ENCODE data around the gene RCSD1. TPM values are rescaled to one million over a fixed set of nuclear protein-coding genes. Genes with fewer than 3 reads are reported as not detected.

RCSD1 gene
- total and polyA plus RNA-seq, 4 donors: 13.6 to 26.2 (median 15.6) TPM

DNA sequence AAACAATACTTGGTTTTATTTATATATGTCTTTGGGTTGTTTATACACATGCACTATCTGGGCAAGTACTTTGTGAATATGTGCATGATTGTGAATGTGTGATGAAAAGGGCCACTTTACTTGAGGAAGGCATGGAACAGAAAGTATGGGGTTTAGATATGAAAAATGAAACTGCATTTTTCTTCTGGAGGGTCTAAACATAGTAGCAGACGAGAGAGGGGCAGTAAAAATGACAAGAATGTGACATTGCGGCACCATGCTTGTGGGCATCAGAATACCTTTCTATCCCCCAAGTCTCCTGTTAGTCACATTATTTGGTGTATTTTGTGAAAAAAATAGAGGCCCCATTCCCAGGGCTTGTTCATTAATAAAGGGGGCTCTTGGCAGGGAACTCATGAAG lies 76.3 kb downstream of the RCSD1 start:
- Histone ChIP-seq H3K27ac (ENCODE audit: low read depth, low read length) (no peak overlapping the region), H3K4me3 (ENCODE audit: low read depth, low read length) (no peak overlapping the region), H3K36me3 (ENCODE audit: control insufficient read depth, insufficient read depth, low read length) (no peaks in the 10 kb centered on the region), H3K27me3 (ENCODE audit: control insufficient read depth, insufficient read depth, low read length) (peaks cover 40% of the 10 kb centered on the region), H3K9me3 (ENCODE audit: control insufficient read depth, insufficient read depth, low read length) (no peaks in the 10 kb centered on the region), H3K4me1 (ENCODE audit: control insufficient read depth, insufficient read depth, low read length) (no peaks in the 10 kb centered on the region)
- no CpG with 5 or more reads among the region's 2 CpGs for WGBS (ENCODE audit: insufficient coverage)
- no peak for DNase-seq (ENCODE audit: low read depth in 4 of 6, low spot score in 6 of 6)

DNA sequence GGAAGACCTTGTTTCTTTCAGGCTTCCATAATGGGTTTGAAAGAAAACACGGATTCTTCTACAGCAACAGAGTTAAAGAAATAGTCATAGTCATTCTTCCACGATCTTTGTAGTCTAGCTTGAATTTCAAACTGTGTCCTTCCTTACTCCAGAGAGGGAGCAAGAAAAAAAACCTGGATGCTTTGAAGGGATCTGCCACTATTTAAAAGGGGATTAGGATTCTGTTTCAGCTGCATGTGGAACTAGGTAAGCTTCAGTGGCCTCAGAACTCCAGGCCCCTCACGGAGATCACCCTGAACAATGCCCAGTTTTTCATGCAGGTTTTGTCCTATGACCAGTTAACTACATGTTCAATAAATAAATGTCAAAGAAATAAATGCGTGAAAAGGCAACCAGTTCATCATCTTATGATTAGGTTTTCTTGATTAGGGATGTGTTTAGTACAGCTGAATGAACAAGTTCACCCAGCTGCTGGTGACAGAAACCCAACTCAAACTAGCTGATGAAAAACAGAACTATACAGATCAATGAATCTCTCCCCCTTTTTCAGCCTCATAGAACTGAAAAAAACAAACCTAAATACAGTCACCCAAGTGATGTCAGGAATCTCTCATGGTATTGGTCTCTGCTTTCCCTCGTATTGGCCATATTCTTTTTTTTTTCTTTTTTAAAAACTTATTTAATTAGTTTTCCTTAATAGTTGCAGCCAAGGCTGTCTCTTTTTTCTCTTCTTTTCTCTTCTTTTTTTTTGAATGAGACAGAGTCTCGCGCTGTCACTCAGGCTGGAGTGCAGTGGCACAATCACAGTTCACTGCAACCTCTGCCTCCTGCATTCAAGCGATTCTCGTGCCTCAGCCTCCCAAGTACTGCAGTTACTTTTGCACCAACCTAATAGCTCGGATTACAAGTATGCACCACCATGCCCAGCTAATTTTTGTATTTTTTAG lies 77.2 kb downstream of the RCSD1 start:
- H3K9me3 ChIP-seq (ENCODE audit: control insufficient read depth, insufficient read depth, low read length): no peaks in the 10 kb centered on the region
- DNase-seq (ENCODE audit: low read depth in 4 of 6, low spot score in 6 of 6): no peak
- WGBS (ENCODE audit: insufficient coverage): no CpG with 5 or more reads among the region's 10 CpGs
- no peak overlapping the region for H3K27ac ChIP-seq (ENCODE audit: low read depth, low read length)
- H3K4me1 ChIP-seq (ENCODE audit: control insufficient read depth, insufficient read depth, low read length): no peaks in the 10 kb centered on the region
- peaks cover 31% of the 10 kb centered on the region for H3K27me3 ChIP-seq (ENCODE audit: control insufficient read depth, insufficient read depth, low read length)
- H3K4me3 ChIP-seq (ENCODE audit: low read depth, low read length): no peak overlapping the region
- H3K36me3 ChIP-seq (ENCODE audit: control insufficient read depth, insufficient read depth, low read length): no peaks in the 10 kb centered on the region

DNA sequence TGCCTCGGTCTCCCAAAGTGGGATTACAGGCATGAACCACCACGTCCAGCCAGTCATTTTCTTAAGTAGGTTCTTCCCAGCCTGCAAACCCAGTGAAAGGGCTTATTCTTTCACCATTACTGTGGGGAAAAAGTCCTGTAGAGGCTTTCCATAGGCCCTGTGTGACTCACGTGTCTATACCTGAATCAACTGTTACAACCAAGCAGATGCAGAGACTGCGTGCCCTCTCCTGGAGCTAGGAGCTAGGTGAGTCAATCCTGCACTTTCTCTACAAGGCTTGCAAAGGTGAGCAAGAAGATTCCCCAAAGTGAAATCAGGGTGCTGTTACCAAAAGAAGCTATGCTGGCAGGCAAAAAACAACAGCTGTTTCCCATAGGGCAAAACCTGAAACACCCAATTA lies 77.9 kb downstream of the RCSD1 start:
- Histone ChIP-seq H3K36me3 (ENCODE audit: control insufficient read depth, insufficient read depth, low read length) (no peaks in the 10 kb centered on the region), H3K9me3 (ENCODE audit: control insufficient read depth, insufficient read depth, low read length) (no peaks in the 10 kb centered on the region), H3K27me3 (ENCODE audit: control insufficient read depth, insufficient read depth, low read length) (peaks cover 28% of the 10 kb centered on the region), H3K4me3 (ENCODE audit: low read depth, low read length) (no peak overlapping the region), H3K27ac (ENCODE audit: low read depth, low read length) (no peak overlapping the region), H3K4me1 (ENCODE audit: control insufficient read depth, insufficient read depth, low read length) (peaks cover under 1% of the 10 kb centered on the region)
- WGBS (ENCODE audit: insufficient coverage): 87% methylated on average over 3 of the region's 4 CpGs
- DNase-seq (ENCODE audit: low read depth in 4 of 6, low spot score in 6 of 6): no peak

DNA sequence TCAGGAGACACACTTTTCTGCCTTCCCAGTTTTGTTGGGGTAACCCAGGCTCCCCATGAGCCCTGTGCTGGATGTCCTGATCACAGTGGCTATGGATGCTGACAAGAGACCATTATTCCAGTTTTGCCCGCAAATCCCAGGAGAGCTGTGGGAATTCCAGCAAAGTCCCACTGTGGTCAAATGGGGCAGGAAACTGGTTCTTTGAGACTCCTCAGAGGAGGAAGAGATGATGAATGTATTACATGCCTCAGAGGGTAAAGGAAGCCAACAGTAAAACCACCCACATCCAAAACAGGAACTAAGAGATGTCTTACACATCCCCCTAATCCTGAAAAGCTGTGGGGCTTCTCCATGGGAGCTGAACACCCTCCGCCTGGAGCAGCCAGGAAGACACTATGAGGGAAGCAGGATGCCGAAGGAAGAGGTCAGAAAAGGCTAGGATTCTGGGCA lies 78.9 kb downstream of the RCSD1 start:
- Histone ChIP-seq H3K27ac (ENCODE audit: low read depth, low read length) (no peak overlapping the region), H3K4me3 (ENCODE audit: low read depth, low read length) (no peak overlapping the region), H3K9me3 (ENCODE audit: control insufficient read depth, insufficient read depth, low read length) (no peaks in the 10 kb centered on the region), H3K36me3 (ENCODE audit: control insufficient read depth, insufficient read depth, low read length) (no peaks in the 10 kb centered on the region), H3K4me1 (ENCODE audit: control insufficient read depth, insufficient read depth, low read length) (peaks cover 10% of the 10 kb centered on the region), H3K27me3 (ENCODE audit: control insufficient read depth, insufficient read depth, low read length) (peaks cover 21% of the 10 kb centered on the region)
- 77% methylated on average over 3 of the region's 3 CpGs for WGBS (ENCODE audit: insufficient coverage)
- DNase-seq (ENCODE audit: low read depth in 4 of 6, low spot score in 6 of 6): no peak

DNA sequence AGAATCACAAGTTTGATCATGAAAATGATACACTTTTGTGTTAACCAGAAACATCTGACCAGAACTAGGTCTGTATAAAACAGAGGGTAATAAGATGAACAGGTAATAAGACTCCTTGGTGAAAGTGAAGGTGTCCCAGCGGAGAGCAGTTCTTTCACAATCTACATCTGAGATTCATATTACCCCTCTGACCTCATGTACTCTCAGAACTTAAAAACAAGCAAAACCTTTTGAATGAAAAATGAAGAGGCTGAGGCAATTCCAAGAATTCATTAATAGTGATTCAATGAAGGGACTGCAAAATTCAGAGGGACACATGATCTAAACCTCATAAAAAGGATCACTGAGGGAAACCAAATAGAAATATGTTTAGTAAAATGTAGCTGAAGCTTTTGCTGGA lies 80.8 kb downstream of the RCSD1 start:
- DNase-seq (ENCODE audit: low read depth in 4 of 6, low spot score in 6 of 6): no peak
- H3K27me3 ChIP-seq (ENCODE audit: control insufficient read depth, insufficient read depth, low read length): peaks cover 8% of the 10 kb centered on the region
- no CpG with 5 or more reads among the region's 1 CpG for WGBS (ENCODE audit: insufficient coverage)
- H3K36me3 ChIP-seq (ENCODE audit: control insufficient read depth, insufficient read depth, low read length): no peaks in the 10 kb centered on the region
- peaks cover 13% of the 10 kb centered on the region for H3K4me1 ChIP-seq (ENCODE audit: control insufficient read depth, insufficient read depth, low read length)
- no peak overlapping the region for H3K27ac ChIP-seq (ENCODE audit: low read depth, low read length)
- no peak overlapping the region for H3K4me3 ChIP-seq (ENCODE audit: low read depth, low read length)
- H3K9me3 ChIP-seq (ENCODE audit: control insufficient read depth, insufficient read depth, low read length): no peaks in the 10 kb centered on the region

DNA sequence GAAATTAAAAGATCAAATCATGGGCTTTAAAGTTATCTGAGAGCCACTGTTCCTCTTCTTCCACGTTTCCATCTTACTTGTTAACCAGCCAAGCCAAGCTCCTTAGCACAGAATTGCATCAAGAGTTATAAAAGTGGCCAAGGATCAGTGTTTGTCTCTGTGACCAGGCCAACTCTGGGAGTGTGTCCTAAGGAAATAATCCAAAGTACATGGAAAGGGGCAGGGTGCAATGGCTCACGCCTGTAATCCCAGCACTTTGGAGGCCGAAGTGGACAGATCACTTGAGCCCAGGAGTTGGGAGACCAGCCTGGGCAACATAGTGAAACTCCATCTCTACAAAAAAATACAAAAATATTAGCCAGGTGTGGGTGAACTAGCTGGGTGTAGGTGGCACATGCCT lies 81.8 kb downstream of the RCSD1 start:
- Histone ChIP-seq H3K27me3 (ENCODE audit: control insufficient read depth, insufficient read depth, low read length) (peaks cover 7% of the 10 kb centered on the region), H3K9me3 (ENCODE audit: control insufficient read depth, insufficient read depth, low read length) (no peaks in the 10 kb centered on the region), H3K4me1 (ENCODE audit: control insufficient read depth, insufficient read depth, low read length) (peaks cover 13% of the 10 kb centered on the region), H3K27ac (ENCODE audit: low read depth, low read length) (no peak overlapping the region), H3K4me3 (ENCODE audit: low read depth, low read length) (no peak overlapping the region), H3K36me3 (ENCODE audit: control insufficient read depth, insufficient read depth, low read length) (no peaks in the 10 kb centered on the region)
- no peak for DNase-seq (ENCODE audit: low read depth in 4 of 6, low spot score in 6 of 6)
- WGBS (ENCODE audit: insufficient coverage): no CpG with 5 or more reads among the region's 3 CpGs

DNA sequence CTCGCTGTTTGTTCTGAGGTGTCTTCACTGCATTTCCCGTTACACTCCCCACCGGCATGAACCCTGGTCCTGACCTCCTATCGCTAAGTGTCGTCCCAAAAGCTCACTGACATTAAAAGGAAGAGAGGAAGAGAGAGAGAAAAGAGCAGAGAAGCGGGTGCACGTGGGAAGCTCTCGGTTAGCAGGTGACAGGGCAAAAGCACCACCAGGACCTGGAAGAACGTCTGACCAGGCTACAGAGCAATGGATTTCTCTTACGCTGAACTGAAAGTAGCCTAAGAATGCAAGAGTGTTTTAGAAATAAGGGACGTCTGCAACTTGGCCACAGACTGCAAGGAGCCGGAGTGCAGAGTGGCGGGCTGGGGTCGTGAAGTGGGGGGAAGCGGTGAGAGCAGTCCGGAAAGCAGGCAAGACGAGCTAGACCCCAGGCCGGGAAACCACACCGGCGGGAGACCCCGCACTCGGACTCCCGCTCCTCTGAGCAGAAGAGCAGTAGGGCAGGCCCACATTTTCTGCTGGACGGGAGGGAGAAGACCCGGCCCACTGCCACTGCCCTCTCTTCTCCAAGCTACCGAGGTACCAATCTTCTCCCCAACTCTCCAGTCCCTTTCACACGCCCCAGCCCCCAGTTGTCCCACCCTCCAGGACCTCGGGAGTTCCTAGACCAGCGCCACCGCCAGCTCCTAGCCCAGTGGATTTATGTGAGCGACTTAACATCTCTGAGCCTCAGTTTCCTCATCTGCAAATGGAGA lies 83.5 kb downstream of the RCSD1 start:
- Histone ChIP-seq H3K9me3 (ENCODE audit: control insufficient read depth, insufficient read depth, low read length) (no peaks in the 10 kb centered on the region), H3K4me3 (ENCODE audit: low read depth, low read length) (peak overlapping the region; percentile 94), H3K27ac (ENCODE audit: low read depth, low read length) (peak overlapping the region; percentile 52), H3K36me3 (ENCODE audit: control insufficient read depth, insufficient read depth, low read length) (no peaks in the 10 kb centered on the region), H3K4me1 (ENCODE audit: control insufficient read depth, insufficient read depth, low read length) (peaks cover 13% of the 10 kb centered on the region), H3K27me3 (ENCODE audit: control insufficient read depth, insufficient read depth, low read length) (peaks cover 7% of the 10 kb centered on the region)
- under 1% methylated on average over 27 of the region's 31 CpGs for WGBS (ENCODE audit: insufficient coverage)
- DNase-seq (ENCODE audit: low read depth in 4 of 6, low spot score in 6 of 6): peak in 2 of 6 donors; percentile 27 to 52

DNA sequence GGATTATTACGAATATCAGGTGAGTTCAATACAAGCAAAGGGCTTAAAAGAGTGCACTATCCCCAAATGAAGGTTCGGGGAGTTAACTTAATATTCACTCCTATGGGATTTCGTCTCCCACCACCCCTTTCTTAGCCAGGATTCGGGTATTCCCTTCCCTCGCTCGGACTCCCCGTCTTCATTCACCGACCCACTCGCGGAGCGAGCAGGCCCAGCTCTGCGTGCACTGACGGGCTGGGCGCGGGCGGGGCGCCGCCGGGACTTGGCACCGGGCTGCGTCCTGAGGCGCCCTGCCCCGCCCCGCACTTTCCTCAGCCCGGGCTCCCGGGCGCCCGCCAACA lies 84.0 kb downstream of the RCSD1 start:
- WGBS (ENCODE audit: insufficient coverage): 0% methylated on average over 26 of the region's 28 CpGs
- Histone ChIP-seq H3K27ac (ENCODE audit: low read depth, low read length) (peak overlapping the region; percentile 81), H3K4me1 (ENCODE audit: control insufficient read depth, insufficient read depth, low read length) (peaks cover 13% of the 10 kb centered on the region), H3K4me3 (ENCODE audit: low read depth, low read length) (peak overlapping the region; percentile 94), H3K36me3 (ENCODE audit: control insufficient read depth, insufficient read depth, low read length) (no peaks in the 10 kb centered on the region), H3K27me3 (ENCODE audit: control insufficient read depth, insufficient read depth, low read length) (peaks cover 3% of the 10 kb centered on the region), H3K9me3 (ENCODE audit: control insufficient read depth, insufficient read depth, low read length) (no peaks in the 10 kb centered on the region)
- peak in 1 of 6 donors; percentile 26 for DNase-seq (ENCODE audit: low read depth in 4 of 6, low spot score in 6 of 6)

DNA sequence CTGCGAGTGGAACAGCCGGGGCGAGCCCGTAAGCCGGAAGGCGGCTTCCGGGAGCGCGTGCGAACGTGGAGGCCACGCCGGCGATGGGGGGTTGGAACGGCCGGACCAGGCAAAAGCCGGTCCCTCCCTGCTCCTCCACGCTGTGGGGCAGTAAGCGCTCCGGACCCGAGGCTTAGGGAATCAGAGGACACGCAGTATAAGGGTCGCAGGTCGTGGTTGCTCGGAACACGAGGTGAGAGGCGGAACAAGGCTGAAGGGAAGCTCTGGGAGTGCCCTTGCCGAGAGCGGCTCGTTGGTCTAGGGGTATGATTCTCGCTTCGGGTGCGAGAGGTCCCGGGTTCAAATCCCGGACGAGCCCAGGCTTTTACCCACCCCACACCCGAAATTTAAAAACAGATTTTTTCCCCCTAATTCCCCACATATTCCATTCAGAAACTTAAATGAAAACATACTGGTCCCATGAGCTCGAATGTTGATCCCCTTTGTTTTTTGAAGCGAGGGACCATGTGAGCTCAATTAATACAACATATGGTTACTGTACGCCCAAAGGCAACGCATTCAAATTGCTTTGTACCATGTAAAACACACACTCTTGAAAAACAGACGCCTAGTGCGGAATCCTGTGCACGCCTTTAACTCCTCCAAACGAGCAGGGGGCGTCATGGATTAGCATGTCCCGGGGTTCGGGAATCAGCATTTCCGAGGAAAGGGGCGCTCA lies 84.6 kb downstream of the RCSD1 start:
- peak; percentile 71 to 94 (median 75) for DNase-seq (ENCODE audit: low read depth in 4 of 6, low spot score in 6 of 6)
- Histone ChIP-seq H3K36me3 (ENCODE audit: control insufficient read depth, insufficient read depth, low read length) (no peaks in the 10 kb centered on the region), H3K4me3 (ENCODE audit: low read depth, low read length) (peak overlapping the region; percentile 94), H3K4me1 (ENCODE audit: control insufficient read depth, insufficient read depth, low read length) (peaks cover 13% of the 10 kb centered on the region), H3K9me3 (ENCODE audit: control insufficient read depth, insufficient read depth, low read length) (no peaks in the 10 kb centered on the region), H3K27ac (ENCODE audit: low read depth, low read length) (peak overlapping the region; percentile 81), H3K27me3 (ENCODE audit: control insufficient read depth, insufficient read depth, low read length) (peaks cover 3% of the 10 kb centered on the region)
- WGBS (ENCODE audit: insufficient coverage): under 1% methylated on average over 46 of the region's 50 CpGs
